ENCODE results near the gene ZNF280A. TPM values are rescaled to one million over a fixed set of nuclear protein-coding genes. Genes with fewer than 3 reads are reported as not detected.

The ZNF280A gene
- total RNA-seq, 2 donors from 2014 or later = not detected

GRCh38 chr22:22558071-22558971, 38.3 kb upstream of the ZNF280A start:
- H3K27me3 ChIP-seq = no peaks in the 10 kb centered on the region
- ATAC-seq (no peak), DNase-seq (no peak)
- no peaks in the 10 kb centered on the region for H3K9me3 ChIP-seq
- H3K4me3 ChIP-seq = no peak overlapping the region
- no peaks in the 10 kb centered on the region for H3K36me3 ChIP-seq (replicated peaks in 1 of 2; ENCODE audit: insufficient read depth in 1 of 2, low read depth in 2 of 2)
- no peak overlapping the region for H3K27ac ChIP-seq
- TF ChIP-seq CTCF (IDR thresholded peaks at IDR 0.05) (no peak), POLR2A (IDR thresholded peaks at IDR 0.05) (no peak)
- WGBS, 2 donors = 76 to 86% methylated on average over 16 to 17 of the region's 25 CpGs
- H3K4me1 ChIP-seq = no peaks in the 10 kb centered on the region
- intact Hi-C loops (cut with DNase I) = no loop called here

- no peaks in the 10 kb centered on the region for H3K36me3 ChIP-seq (replicated peaks in 1 of 2; ENCODE audit: insufficient read depth in 1 of 2, low read depth in 2 of 2)
- H3K27ac ChIP-seq = no peak overlapping the region
- DNase-seq (no peak), ATAC-seq (no peak)
- H3K4me3 ChIP-seq = no peak overlapping the region
- no peaks in the 10 kb centered on the region for H3K9me3 ChIP-seq
- WGBS, 2 donors = 89 to 93% methylated on average over 30 to 31 of the region's 38 CpGs
- TF ChIP-seq CTCF (IDR thresholded peaks at IDR 0.05) (no peak), POLR2A (IDR thresholded peaks at IDR 0.05) (no peak)
- no peaks in the 10 kb centered on the region for H3K4me1 ChIP-seq
- no peaks in the 10 kb centered on the region for H3K27me3 ChIP-seq
- intact Hi-C loops (cut with DNase I) = no loop called here
Observed at GRCh38 chr22:22556995-22557925, 37.2 kb upstream of the ZNF280A start.

- Histone ChIP-seq H3K36me3 (replicated peaks in 1 of 2; ENCODE audit: insufficient read depth in 1 of 2, low read depth in 2 of 2) (no peaks in the 10 kb centered on the region), H3K27ac (no peak overlapping the region), H3K27me3 (no peaks in the 10 kb centered on the region), H3K4me3 (no peak overlapping the region), H3K4me1 (no peaks in the 10 kb centered on the region), H3K9me3 (no peaks in the 10 kb centered on the region)
- DNase-seq = no peak
- intact Hi-C loops (cut with DNase I) = no loop called here
- no peak for ATAC-seq
- TF ChIP-seq CTCF (IDR thresholded peaks at IDR 0.05) (no peak), POLR2A (IDR thresholded peaks at IDR 0.05) (no peak)
- 87% methylated on average over 8 to 14 of the region's 14 CpGs for WGBS, 2 donors
Observed at GRCh38 chr22:22556578-22556977, 36.5 kb upstream of the ZNF280A start.

- H3K4me3 ChIP-seq = no peak overlapping the region
- no peaks in the 10 kb centered on the region for H3K36me3 ChIP-seq (replicated peaks in 1 of 2; ENCODE audit: insufficient read depth in 1 of 2, low read depth in 2 of 2)
- DNase-seq = no peak
- no peaks in the 10 kb centered on the region for H3K4me1 ChIP-seq
- ATAC-seq = no peak
- H3K9me3 ChIP-seq = no peaks in the 10 kb centered on the region
- no peak overlapping the region for H3K27ac ChIP-seq
- WGBS, 2 donors = 90 to 97% methylated on average over 8 to 9 of the region's 9 CpGs
- intact Hi-C loops (cut with DNase I) = no loop called here
- TF ChIP-seq POLR2A (IDR thresholded peaks at IDR 0.05) (no peak), CTCF (IDR thresholded peaks at IDR 0.05) (no peak)
- no peaks in the 10 kb centered on the region for H3K27me3 ChIP-seq
Observed at GRCh38 chr22:22555596-22555995, 35.5 kb upstream of the ZNF280A start.
